Measurements from ENCODE around the gene CEP57L1.

The CEP57L1 gene

GRCh38 chr6:109095036-109095834 lies at the start of gene CEP57L1:
CEP57L1 (plus strand) TSS chr6:109095507; CDS start chr6:109145222, 49,715 bp downstream.
- DNase-seq (ENCODE audit: extremely low read depth in 1 of 2, low read depth in 1 of 2) = peak; percentile 83 to 89

GRCh38 chr6:109048176-109048575 lies 47.1 kb upstream of the CEP57L1 start:
- DNase-seq (ENCODE audit: extremely low read depth in 1 of 2, low read depth in 1 of 2) = no peak

GRCh38 chr6:109048670-109049415 lies 46.5 kb upstream of the CEP57L1 start:
- DNase-seq (ENCODE audit: extremely low read depth in 1 of 2, low read depth in 1 of 2) = no peak

- DNase-seq (ENCODE audit: extremely low read depth in 1 of 2, low read depth in 1 of 2) = no peak
Measured at GRCh38 chr6:109050012-109050411, 45.3 kb upstream of the CEP57L1 start.

- no peak for DNase-seq (ENCODE audit: extremely low read depth in 1 of 2, low read depth in 1 of 2)
Measured at GRCh38 chr6:109050447-109051102, 44.7 kb upstream of the CEP57L1 start.

- DNase-seq (ENCODE audit: extremely low read depth in 1 of 2, low read depth in 1 of 2) = no peak
Measured at GRCh38 chr6:109051301-109052017, 43.8 kb upstream of the CEP57L1 start.

GRCh38 chr6:109052018-109052651 lies 43.2 kb upstream of the CEP57L1 start:
- DNase-seq (ENCODE audit: extremely low read depth in 1 of 2, low read depth in 1 of 2) = no peak

- DNase-seq (ENCODE audit: extremely low read depth in 1 of 2, low read depth in 1 of 2) = no peak
Measured at GRCh38 chr6:109052852-109053251, 42.5 kb upstream of the CEP57L1 start.

- DNase-seq (ENCODE audit: extremely low read depth in 1 of 2, low read depth in 1 of 2) = no peak
Measured at GRCh38 chr6:109053336-109053735, 42.0 kb upstream of the CEP57L1 start.

GRCh38 chr6:109055771-109056235 lies 39.5 kb upstream of the CEP57L1 start:
- no peak for DNase-seq (ENCODE audit: extremely low read depth in 1 of 2, low read depth in 1 of 2)

- DNase-seq (ENCODE audit: extremely low read depth in 1 of 2, low read depth in 1 of 2) = no peak
Measured at GRCh38 chr6:109056661-109057060, 38.6 kb upstream of the CEP57L1 start.

- DNase-seq (ENCODE audit: extremely low read depth in 1 of 2, low read depth in 1 of 2) = no peak
Measured at GRCh38 chr6:109058620-109059019, 36.7 kb upstream of the CEP57L1 start.

- DNase-seq (ENCODE audit: extremely low read depth in 1 of 2, low read depth in 1 of 2) = no peak
Measured at GRCh38 chr6:109059153-109059552, 36.2 kb upstream of the CEP57L1 start.

- no peak for DNase-seq (ENCODE audit: extremely low read depth in 1 of 2, low read depth in 1 of 2)
Measured at GRCh38 chr6:109059571-109060021, 35.7 kb upstream of the CEP57L1 start.

- DNase-seq (ENCODE audit: extremely low read depth in 1 of 2, low read depth in 1 of 2) = no peak
Measured at GRCh38 chr6:109060571-109060970, 34.7 kb upstream of the CEP57L1 start.

GRCh38 chr6:109062216-109062615 lies 33.1 kb upstream of the CEP57L1 start:
- DNase-seq (ENCODE audit: extremely low read depth in 1 of 2, low read depth in 1 of 2) = no peak

GRCh38 chr6:109062767-109063352 lies 32.4 kb upstream of the CEP57L1 start:
- no peak for DNase-seq (ENCODE audit: extremely low read depth in 1 of 2, low read depth in 1 of 2)

GRCh38 chr6:109069746-109070145 lies 25.6 kb upstream of the CEP57L1 start:
- DNase-seq (ENCODE audit: extremely low read depth in 1 of 2, low read depth in 1 of 2) = no peak

GRCh38 chr6:109071125-109071917 lies 24.0 kb upstream of the CEP57L1 start:
- DNase-seq (ENCODE audit: extremely low read depth in 1 of 2, low read depth in 1 of 2) = no peak
